Measurements from ENCODE around the gene DCAF12. TPM values are rescaled to one million over a fixed set of nuclear protein-coding genes. Genes with fewer than 3 reads are reported as not detected.

Gene DCAF12
- total and polyA plus RNA-seq, 2 of the 4 experiments (the other 2 are of a cell fraction) = 7.2 to 17.1 TPM

DNA sequence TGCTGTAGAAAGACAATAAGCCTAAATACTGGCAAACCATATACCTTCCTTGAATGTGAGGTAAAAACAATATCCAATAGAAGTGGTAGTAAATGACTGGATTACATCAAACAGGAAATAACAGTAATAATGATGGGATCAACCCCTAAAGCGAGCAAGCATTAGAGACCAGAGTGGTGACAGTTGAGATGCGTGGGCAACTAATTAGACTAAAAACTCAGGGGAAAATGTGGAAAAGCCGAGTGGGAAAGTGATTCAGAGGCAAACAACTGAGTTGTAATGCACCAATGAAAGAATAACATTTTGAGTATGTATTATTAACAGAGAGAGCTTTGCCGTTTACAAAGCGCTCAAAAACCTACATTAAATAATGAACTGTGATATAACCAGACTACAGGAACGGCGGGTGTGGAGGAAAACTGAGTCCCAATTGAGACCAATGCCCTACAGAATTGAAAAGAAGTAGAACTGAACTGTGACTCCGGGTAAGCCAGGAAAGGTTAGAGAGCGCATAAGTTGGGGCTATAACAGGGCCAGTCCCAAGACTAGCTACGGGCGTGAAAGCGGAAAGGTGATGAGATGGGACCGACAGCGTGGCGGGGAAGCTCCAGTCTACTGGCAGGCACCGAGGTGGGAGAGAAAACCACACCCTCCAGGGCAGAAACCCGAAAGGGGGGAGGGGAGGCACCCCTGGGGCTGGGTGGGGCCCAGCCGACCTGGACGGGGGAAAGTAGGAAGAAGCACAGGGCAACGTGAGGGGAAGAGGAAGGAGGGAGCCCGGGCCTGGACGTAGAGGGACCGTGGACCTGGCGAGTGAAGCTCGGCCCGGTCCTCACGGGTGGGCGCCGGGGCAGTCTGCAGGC, 78.4 kb downstream of the DCAF12 start:
- ChIA-PET CTCF (interaction anchor here (0.5 to 1.1 kb wide), 3 partner anchors 10 to 43 kb away, joined by 3 to 4 read pairs (median 3); no protein-coding TSS in a partner anchor), POLR2A (ENCODE audit: unreplicated experiment) (interaction anchor here (0.6 to 2.0 kb wide), 2 partner anchors 11 to 25 kb away, joined by 6 to 13 read pairs; no protein-coding TSS in a partner anchor)
- Histone ChIP-seq H2BK15ac (ENCODE audit: low read depth, low read length) (no peak overlapping the region; the same call in 2 of the 3 replicates), H3K14ac (replicated peaks; ENCODE audit: low read depth, low read length) (peak overlapping the region; percentile 90), H4K8ac (ENCODE audit: low read depth in 2 of 2, low read length in 2 of 2) (peak overlapping the region; percentile 64 to 77; a peak in 2 of 4 replicates), H3K4me1 (ENCODE audit: control insufficient read depth, insufficient read depth, low read length) (peaks cover 10% of the 10 kb centered on the region), H3K79me1 (ENCODE audit: low read depth in 1 of 2, low read length in 2 of 2) (peaks cover 13 to 40% of the 10 kb centered on the region in 2 experiments; a peak in 3 of 4 replicates), H3K27me3 (ENCODE audit: control insufficient read depth, insufficient read depth, low read length) (no peaks in the 10 kb centered on the region), H3K36me3 (ENCODE audit: control insufficient read depth, insufficient read depth, low read length) (no peaks in the 10 kb centered on the region), H3K9me3 (ENCODE audit: control insufficient read depth, insufficient read depth, low read length) (no peaks in the 10 kb centered on the region), H3K27ac (ENCODE audit: insufficient read depth, low read length) (peak overlapping the region; percentile 58), H2AK9ac (replicated peaks; ENCODE audit: low read depth, low read length, poor library complexity) (peak overlapping the region; percentile 94), H3K4me3 (ENCODE audit: insufficient read depth, low read depth, low read length) (peak overlapping the region; percentile 61), H2AK5ac (ENCODE audit: low read depth, low read length) (peak overlapping the region; percentile 76), H3K56ac (ENCODE audit: extremely low read depth, insufficient read depth, low read length) (peak overlapping the region; percentile 48; the same call in 1 of the 2 replicates), H3K18ac (ENCODE audit: low read depth, low read length) (no peak overlapping the region), H3K4me2 (ENCODE audit: low read depth, low read length) (peak overlapping the region; percentile 95), H3K23ac (ENCODE audit: low read depth, low read length) (peak overlapping the region; percentile 73; the same call in 1 of the 2 replicates), H2BK120ac (ENCODE audit: low read depth, low read length) (no peak overlapping the region), H4K5ac (ENCODE audit: low read depth, low read length) (peak overlapping the region; percentile 16), H4K20me1 (ENCODE audit: insufficient read depth, low read length) (peaks cover 16% of the 10 kb centered on the region), H2AFZ (replicated peaks; ENCODE audit: low read length, poor library complexity) (peak overlapping the region; percentile 100), H3K4ac (ENCODE audit: low read depth, low read length) (peak overlapping the region; percentile 81), H2BK20ac (ENCODE audit: low read depth, low read length) (no peak overlapping the region), H2BK5ac (ENCODE audit: low read depth, low read length, poor library complexity, severe bottlenecking) (peak overlapping the region; percentile 44), H3K9me1 (ENCODE audit: insufficient read depth, low read length) (peaks cover 14% of the 10 kb centered on the region), H3K9ac (ENCODE audit: low read depth, low read length) (peak overlapping the region; percentile 76), H4K91ac (ENCODE audit: insufficient read depth, low read depth, low read length) (peak overlapping the region; percentile 40; the same call in 1 of the 2 replicates)
- 0% methylated on average over 3 of the region's 29 CpGs; no CpG with 5 or more reads in 1 of the 2 experiments for WGBS, 2 experiments (ENCODE audit: extremely low coverage in 2 of 2, insufficient read length in 1 of 2)
- ATAC-seq (ENCODE audit: low read depth) = peak; percentile 4
- DNase-seq = no peak
- TF ChIP-seq RAD21 (IDR thresholded peaks at IDR 0.05; ENCODE audit: low read length) (no peak), RCOR1 (IDR thresholded peaks at IDR 0.05; ENCODE audit: insufficient replicate concordance, low read length) (no peak), CHD1 (IDR thresholded peaks at IDR 0.05; ENCODE audit: low read depth, low read length) (0 out of 2 replicates have a peak, but pooled peaks have one; percentile 66)
- in situ Hi-C loops (cut with MboI; ENCODE audit: low sequenced_read_pairs) = no loop called here
- BruUV-seq (replicated peaks) = TSS peak; percentile 60
- intact Hi-C loops (cut with micrococcal nuclease) = no loop called here
- dilution Hi-C loops (cut with HindIII; ENCODE audit: low sequenced_read_pairs, unreplicated experiment) = no loop called here
